ENCODE measurements around the gene SEMA4B.

DNA sequence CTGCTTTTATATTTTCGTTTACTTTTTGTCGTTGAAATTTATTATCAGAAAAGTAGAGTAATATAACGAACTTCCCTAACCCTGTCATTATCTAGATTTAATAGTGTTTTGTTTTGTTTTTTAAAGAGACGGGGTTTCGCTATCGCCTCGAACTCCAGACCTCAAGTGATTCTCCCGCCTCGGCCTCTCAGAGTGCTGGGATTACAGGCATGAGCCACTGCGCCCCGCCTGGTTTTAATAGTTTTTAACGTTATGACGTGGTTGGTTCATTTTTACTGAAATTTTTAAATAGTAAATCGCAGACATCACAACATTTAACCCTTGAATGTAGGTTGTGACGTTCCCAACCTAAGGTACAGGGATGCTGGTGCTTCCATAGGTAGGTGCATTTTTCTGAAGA lies 65.4 kb downstream of the SEMA4B start:
- TF ChIP-seq, protein P1, sequence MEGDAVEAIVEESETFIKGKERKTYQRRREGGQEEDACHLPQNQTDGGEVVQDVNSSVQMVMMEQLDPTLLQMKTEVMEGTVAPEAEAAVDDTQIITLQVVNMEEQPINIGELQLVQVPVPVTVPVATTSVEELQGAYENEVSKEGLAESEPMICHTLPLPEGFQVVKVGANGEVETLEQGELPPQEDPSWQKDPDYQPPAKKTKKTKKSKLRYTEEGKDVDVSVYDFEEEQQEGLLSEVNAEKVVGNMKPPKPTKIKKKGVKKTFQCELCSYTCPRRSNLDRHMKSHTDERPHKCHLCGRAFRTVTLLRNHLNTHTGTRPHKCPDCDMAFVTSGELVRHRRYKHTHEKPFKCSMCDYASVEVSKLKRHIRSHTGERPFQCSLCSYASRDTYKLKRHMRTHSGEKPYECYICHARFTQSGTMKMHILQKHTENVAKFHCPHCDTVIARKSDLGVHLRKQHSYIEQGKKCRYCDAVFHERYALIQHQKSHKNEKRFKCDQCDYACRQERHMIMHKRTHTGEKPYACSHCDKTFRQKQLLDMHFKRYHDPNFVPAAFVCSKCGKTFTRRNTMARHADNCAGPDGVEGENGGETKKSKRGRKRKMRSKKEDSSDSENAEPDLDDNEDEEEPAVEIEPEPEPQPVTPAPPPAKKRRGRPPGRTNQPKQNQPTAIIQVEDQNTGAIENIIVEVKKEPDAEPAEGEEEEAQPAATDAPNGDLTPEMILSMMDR (IDR thresholded peaks at IDR 0.05) = no peak
- TF ChIP-seq POLR2A (IDR thresholded peaks at IDR 0.05) = no peak
